ENCODE measurements around the gene LNPEP. TPM values are rescaled to one million over a fixed set of nuclear protein-coding genes. Genes with fewer than 3 reads are reported as not detected.

The LNPEP gene
- total and polyA plus RNA-seq, 2 of the 13 experiments (the other 11 are each of a cell fraction or from before 2014, with no cell fraction given): 8.0 to 16.9 TPM

DNA sequence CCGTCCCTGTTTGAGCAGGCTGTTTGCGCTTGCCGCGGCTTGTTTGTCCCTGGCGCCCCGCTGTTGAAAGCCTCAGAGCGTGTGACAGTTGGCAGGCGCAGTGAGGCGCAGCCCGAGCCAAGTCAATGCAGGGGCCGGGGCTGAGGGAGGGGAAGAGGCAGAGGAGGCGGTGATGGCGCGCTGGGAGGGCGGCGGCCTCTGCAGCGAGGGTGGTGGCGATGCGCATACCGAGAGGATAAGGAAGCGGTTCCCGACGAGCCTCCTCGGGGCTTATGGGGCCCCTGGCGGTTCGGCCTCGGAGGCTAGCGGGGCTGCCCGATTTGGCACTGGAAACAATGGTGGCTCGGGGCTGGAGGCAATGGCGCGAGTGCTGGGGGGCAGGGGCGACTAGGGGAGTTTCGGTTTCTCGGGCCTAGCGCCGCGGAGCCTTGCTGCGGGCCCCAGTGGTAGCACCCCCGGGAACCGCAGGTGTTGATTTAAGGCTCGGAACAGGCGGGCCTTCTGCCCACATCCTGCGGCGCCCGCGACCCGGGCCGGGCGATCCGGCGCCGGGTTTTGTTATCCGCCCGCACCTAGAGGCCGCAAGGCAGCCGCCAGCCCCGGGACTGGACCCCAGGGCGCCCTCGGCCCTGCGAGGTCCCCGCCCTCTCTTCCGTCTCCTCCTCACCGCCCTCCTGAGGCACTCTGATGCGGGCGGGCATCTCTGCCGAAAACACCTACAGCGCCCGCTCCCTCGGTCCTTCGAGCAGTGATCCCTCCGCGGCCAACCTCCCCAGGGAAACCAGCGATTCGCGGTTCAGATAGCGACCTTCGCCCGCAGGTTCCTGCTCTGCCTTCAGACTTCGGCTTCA lies 947 bp upstream of the LNPEP start (continued):
- TF ChIP-seq ZBTB8A (CRISPR knock-in tag; IDR thresholded peaks at IDR 0.05; ENCODE audit: borderline replicate concordance, low read depth) (no peak), SNAI1 (CRISPR knock-in tag; IDR thresholded peaks at IDR 0.05; ENCODE audit: borderline replicate concordance) (0 out of 2 replicates have a peak, but pooled peaks have one; percentile 36), ZNF598 (CRISPR knock-in tag; IDR thresholded peaks at IDR 0.05; ENCODE audit: borderline replicate concordance) (peak; percentile 62; the same call in 1 of the 2 replicates), GTF3A (CRISPR knock-in tag; conservative IDR thresholded peaks at IDR 0.05) (no peak), ZNF331 (CRISPR knock-in tag; IDR thresholded peaks at IDR 0.05) (peak; percentile 53; the same call in 1 of the 2 replicates), HOXA9 (CRISPR knock-in tag; IDR thresholded peaks at IDR 0.05; ENCODE audit: borderline replicate concordance) (peak; percentile 79; the same call in 1 of the 2 replicates), TARDBP (CRISPR knock-in tag; IDR thresholded peaks at IDR 0.05) (peak; percentile 51; the same call in 1 of the 2 replicates), KLF15 (CRISPR knock-in tag; IDR thresholded peaks at IDR 0.05; ENCODE audit: borderline replicate concordance) (0 out of 2 replicates have a peak, but pooled peaks have one; percentile 8), SRSF4 (IDR thresholded peaks at IDR 0.05; ENCODE audit: low read depth, low read length, poor library complexity, severe bottlenecking) (peak; percentile 84), MED13 (CRISPR knock-in tag; IDR thresholded peaks at IDR 0.05) (no peak; the same call in 1 of the 2 replicates), RAD21 (CRISPR knock-in tag; IDR thresholded peaks at IDR 0.05) (0 out of 2 replicates have a peak, but pooled peaks have one; percentile 11), HNF4A (CRISPR knock-in tag; IDR thresholded peaks at IDR 0.05) (peak; percentile 43), ZNF615 (CRISPR knock-in tag; IDR thresholded peaks at IDR 0.05; ENCODE audit: borderline replicate concordance) (no peak), ZNF264 (CRISPR knock-in tag; IDR thresholded peaks at IDR 0.05) (no peak; the same call in 1 of the 2 replicates), ZNF543 (CRISPR knock-in tag; IDR thresholded peaks at IDR 0.05) (no peak; the same call in none of the 2 replicates), ZBTB3 (CRISPR knock-in tag; IDR thresholded peaks at IDR 0.05; ENCODE audit: borderline replicate concordance, low read depth) (no peak; the same call in 1 of the 2 replicates), RORA (CRISPR knock-in tag; IDR thresholded peaks at IDR 0.05) (no peak), ATF4 (CRISPR knock-in tag; IDR thresholded peaks at IDR 0.05) (no peak; a peak in 1 of 4 replicates), SP5 (CRISPR knock-in tag; IDR thresholded peaks at IDR 0.05; ENCODE audit: borderline replicate concordance, low read depth) (peak; percentile 74), TRIM24 (CRISPR knock-in tag; IDR thresholded peaks at IDR 0.05) (no peak), CREBL2 (CRISPR knock-in tag; IDR thresholded peaks at IDR 0.05; ENCODE audit: borderline replicate concordance) (peak; percentile 67; the same call in 1 of the 2 replicates), ZNF614 (CRISPR knock-in tag; IDR thresholded peaks at IDR 0.05; ENCODE audit: borderline replicate concordance) (no peak), PAX8 (CRISPR knock-in tag; IDR thresholded peaks at IDR 0.05; ENCODE audit: borderline replicate concordance) (peak; percentile 76; the same call in 1 of the 2 replicates), KDM6A (CRISPR knock-in tag; IDR thresholded peaks at IDR 0.05; ENCODE audit: low read depth) (0 out of 2 replicates have a peak, but pooled peaks have one; percentile 1), ZNF460 (CRISPR knock-in tag; IDR thresholded peaks at IDR 0.05; ENCODE audit: borderline replicate concordance) (no peak; the same call in 1 of the 2 replicates)
- TF ChIP-seq, protein P1, sequence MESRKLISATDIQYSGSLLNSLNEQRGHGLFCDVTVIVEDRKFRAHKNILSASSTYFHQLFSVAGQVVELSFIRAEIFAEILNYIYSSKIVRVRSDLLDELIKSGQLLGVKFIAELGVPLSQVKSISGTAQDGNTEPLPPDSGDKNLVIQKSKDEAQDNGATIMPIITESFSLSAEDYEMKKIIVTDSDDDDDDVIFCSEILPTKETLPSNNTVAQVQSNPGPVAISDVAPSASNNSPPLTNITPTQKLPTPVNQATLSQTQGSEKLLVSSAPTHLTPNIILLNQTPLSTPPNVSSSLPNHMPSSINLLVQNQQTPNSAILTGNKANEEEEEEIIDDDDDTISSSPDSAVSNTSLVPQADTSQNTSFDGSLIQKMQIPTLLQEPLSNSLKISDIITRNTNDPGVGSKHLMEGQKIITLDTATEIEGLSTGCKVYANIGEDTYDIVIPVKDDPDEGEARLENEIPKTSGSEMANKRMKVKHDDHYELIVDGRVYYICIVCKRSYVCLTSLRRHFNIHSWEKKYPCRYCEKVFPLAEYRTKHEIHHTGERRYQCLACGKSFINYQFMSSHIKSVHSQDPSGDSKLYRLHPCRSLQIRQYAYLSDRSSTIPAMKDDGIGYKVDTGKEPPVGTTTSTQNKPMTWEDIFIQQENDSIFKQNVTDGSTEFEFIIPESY (CRISPR knock-in tag; IDR thresholded peaks at IDR 0.05): no peak
- TF ChIP-seq, protein P2, sequence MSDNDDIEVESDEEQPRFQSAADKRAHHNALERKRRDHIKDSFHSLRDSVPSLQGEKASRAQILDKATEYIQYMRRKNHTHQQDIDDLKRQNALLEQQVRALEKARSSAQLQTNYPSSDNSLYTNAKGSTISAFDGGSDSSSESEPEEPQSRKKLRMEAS (IDR thresholded peaks at IDR 0.05): peak; percentile 71

Data from HepG2 (cell line).